Chondrocyte (in vitro differentiated cells): ENCODE data around the gene RYK. TPM values are rescaled to one million over a fixed set of nuclear protein-coding genes. Genes with fewer than 3 reads are reported as not detected.
A peak's percentile ranks its signal among the peaks of the same experiment; 100 is the strongest.
"Not testable (repeated sequence)": the region's sequence is repeated elsewhere in the genome, so short reads cannot be mapped to it uniquely, and the experiment has no call there.

Experiments
- DNase-seq: peaks from one replicate; pipeline ENCODE4 v3.0.0; 2021; ENCODE audit warnings: mixed read lengths, low spot score
- H3K27ac Mint-ChIP-seq: one replicate; pipeline ENCODE4 v1.8.0; 2021; ENCODE audit warnings: mild to moderate bottlenecking, moderate library complexity, mixed read lengths; ENCODE audit not compliant: unreplicated experiment
- H3K27me3 Mint-ChIP-seq: 2 replicates; pipeline ENCODE4 v1.8.0; 2021; ENCODE audit warnings: low read depth, mixed read lengths
- H3K36me3 Mint-ChIP-seq: 2 replicates; pipeline ENCODE4 v1.8.0; 2021; ENCODE audit warnings: low read depth, mixed read lengths
- H3K4me1 Mint-ChIP-seq: 2 replicates; pipeline ENCODE4 v1.8.0; 2021; ENCODE audit warnings: low read depth, mild to moderate bottlenecking, mixed read lengths
- H3K4me3 Mint-ChIP-seq: one replicate; pipeline ENCODE4 v1.8.0; 2021; ENCODE audit warnings: mild to moderate bottlenecking, moderate library complexity, mixed read lengths; ENCODE audit not compliant: unreplicated experiment
- H3K9me3 Mint-ChIP-seq: 2 replicates; pipeline ENCODE4 v1.8.0; 2021; ENCODE audit warnings: low read depth, mixed read lengths
- CTCF ChIP-seq: fragments of 200-600 bp; sonication (generic); IDR thresholded peaks from 2 replicates; pipeline ENCODE4 v1.5.0; 2021; ENCODE audit warnings: antibody characterized with exemption, mild to moderate bottlenecking, moderate library complexity
- total RNA-seq: library from RNA; stranded (reverse); gene quantifications from 3 replicates; pipeline ENCODE4 v1.2.1, GENCODE V29; 2021

The RYK gene
- total RNA-seq, 1 donor from 2014 or later: 49.6 TPM

- Mint-ChIP-seq H3K4me3 (no peak overlapping the region), H3K27me3 (no peaks in the 10 kb centered on the region), H3K36me3 (peaks cover 13% of the 10 kb centered on the region), H3K27ac (no peak overlapping the region), H3K4me1 (peaks cover 13% of the 10 kb centered on the region), H3K9me3 (no peaks in the 10 kb centered on the region)
- no peak for DNase-seq
- TF ChIP-seq CTCF: no peak
Measured at GRCh38 chr3:134205451-134205850, 45.2 kb downstream of the RYK start.

- peaks cover 12% of the 10 kb centered on the region for H3K36me3 Mint-ChIP-seq
Measured at GRCh38 chr3:134201201-134202130, 49.2 kb downstream of the RYK start.

GRCh38 chr3:134199880-134200279 is 50.8 kb downstream of the RYK start:
- H3K4me1 Mint-ChIP-seq: peaks cover 13% of the 10 kb centered on the region
- H3K27ac Mint-ChIP-seq, DNase-seq, H3K27me3 Mint-ChIP-seq, H3K9me3 Mint-ChIP-seq, H3K4me3 Mint-ChIP-seq: not testable (repeated sequence)
- peaks cover 13% of the 10 kb centered on the region for H3K36me3 Mint-ChIP-seq

More at GRCh38 chr3:134201201-134202130, 49.2 kb downstream of the RYK start:
- TF ChIP-seq CTCF: no peak
- H3K9me3 Mint-ChIP-seq: no peaks in the 10 kb centered on the region
- DNase-seq: no peak
- H3K27me3 Mint-ChIP-seq: no peaks in the 10 kb centered on the region
- no peak overlapping the region for H3K4me3 Mint-ChIP-seq
- H3K4me1 Mint-ChIP-seq: peaks cover 13% of the 10 kb centered on the region
- peak overlapping the region; percentile 43 for H3K27ac Mint-ChIP-seq

- Mint-ChIP-seq H3K9me3 (no peaks in the 10 kb centered on the region), H3K4me1 (peaks cover 13% of the 10 kb centered on the region), H3K27ac (no peak overlapping the region), H3K36me3 (peaks cover 10% of the 10 kb centered on the region), H3K27me3 (no peaks in the 10 kb centered on the region), H3K4me3 (no peak overlapping the region)
- no peak for TF ChIP-seq CTCF
- DNase-seq: no peak
Measured at GRCh38 chr3:134199240-134199639, 51.4 kb downstream of the RYK start.

- H3K27me3 Mint-ChIP-seq: no peaks in the 10 kb centered on the region
- no peak overlapping the region for H3K27ac Mint-ChIP-seq
- no peak for DNase-seq
- no peak overlapping the region for H3K4me3 Mint-ChIP-seq
- peaks cover 13% of the 10 kb centered on the region for H3K4me1 Mint-ChIP-seq
- no peak for TF ChIP-seq CTCF
- H3K36me3 Mint-ChIP-seq: peaks cover 10% of the 10 kb centered on the region
- H3K9me3 Mint-ChIP-seq: no peaks in the 10 kb centered on the region
Measured at GRCh38 chr3:134198414-134198813, 52.2 kb downstream of the RYK start.
